ENCODE data around the gene C9orf153. TPM values are rescaled to one million over a fixed set of nuclear protein-coding genes. Genes with fewer than 3 reads are reported as not detected.

C9orf153 gene
- total and polyA plus RNA-seq, 2 donors (not counting 1 experiment from before 2014, with no cell fraction given): 0.67 TPM; not detected in 1

DNA sequence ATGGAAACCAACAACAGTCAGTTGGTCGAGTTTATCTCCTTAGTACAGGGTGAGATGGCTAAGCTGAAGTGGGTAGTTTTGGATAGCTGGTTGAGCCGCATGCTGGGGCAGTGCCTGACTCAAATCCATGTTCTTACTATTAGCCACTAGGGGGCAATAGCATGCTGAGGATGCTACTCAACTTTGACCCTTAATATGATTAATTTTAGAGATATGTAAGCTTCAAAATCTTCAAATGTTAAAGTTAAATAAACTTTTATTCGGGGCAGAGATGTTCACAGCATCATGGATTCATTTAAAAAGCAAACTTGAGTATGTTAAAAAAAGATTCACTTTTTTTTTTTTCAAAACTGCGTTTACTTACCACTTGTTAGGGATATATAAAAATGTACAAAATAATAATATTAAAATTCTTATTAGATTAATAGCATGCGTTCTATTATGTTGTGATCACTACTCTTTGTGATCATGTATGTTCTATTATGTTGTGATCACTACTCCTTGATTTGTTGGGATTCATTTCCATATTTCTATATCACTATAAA, 57.0 kb downstream of the C9orf153 start:
- ChIA-PET CTCF (interaction anchor here (0.6 to 2.3 kb wide), 17 partner anchors 9 to 1123 kb away, joined by 3 to 9 read pairs (median 4); no protein-coding TSS in a partner anchor), POLR2A (no interaction called here)
- H3K27me3 Mint-ChIP-seq: peaks cover 38% of the 10 kb centered on the region
- intact Hi-C loops (cut with micrococcal nuclease): no loop called here
- no peak overlapping the region for H3K9ac ChIP-seq (ENCODE audit: low read length)
- peak; percentile 36 for ATAC-seq (ENCODE audit: low read depth)
- no peak overlapping the region for H3K4me3 ChIP-seq (ENCODE audit: control extremely low read depth in 1 of 5, extremely low read depth in 1 of 5, insufficient read depth in 1 of 5, low read depth in 2 of 5, low read length in 4 of 5)
- H3K4me1 Mint-ChIP-seq: no peaks in the 10 kb centered on the region
- H3K4me2 ChIP-seq (replicated peaks; ENCODE audit: low read depth, low read length, poor library complexity, severe bottlenecking): no peak overlapping the region
- H2AFZ ChIP-seq (ENCODE audit: insufficient read depth, low read depth, low read length, poor library complexity, severe bottlenecking): no peak overlapping the region
- H3K4me1 ChIP-seq (ENCODE audit: control insufficient read depth in 2 of 2, insufficient read depth in 2 of 2, low read length in 2 of 2): no peaks in the 10 kb centered on the region
- H3K27ac Mint-ChIP-seq: no peak overlapping the region
- WGBS (ENCODE audit: insufficient coverage): 0% methylated on average over 1 of the region's 5 CpGs
- no peak for TF ChIP-seq EZH2 (IDR thresholded peaks at IDR 0.05; ENCODE audit: borderline replicate concordance, insufficient read depth, low read depth, low read length, poor library complexity, severe bottlenecking)
- TF ChIP-seq, protein P1, sequence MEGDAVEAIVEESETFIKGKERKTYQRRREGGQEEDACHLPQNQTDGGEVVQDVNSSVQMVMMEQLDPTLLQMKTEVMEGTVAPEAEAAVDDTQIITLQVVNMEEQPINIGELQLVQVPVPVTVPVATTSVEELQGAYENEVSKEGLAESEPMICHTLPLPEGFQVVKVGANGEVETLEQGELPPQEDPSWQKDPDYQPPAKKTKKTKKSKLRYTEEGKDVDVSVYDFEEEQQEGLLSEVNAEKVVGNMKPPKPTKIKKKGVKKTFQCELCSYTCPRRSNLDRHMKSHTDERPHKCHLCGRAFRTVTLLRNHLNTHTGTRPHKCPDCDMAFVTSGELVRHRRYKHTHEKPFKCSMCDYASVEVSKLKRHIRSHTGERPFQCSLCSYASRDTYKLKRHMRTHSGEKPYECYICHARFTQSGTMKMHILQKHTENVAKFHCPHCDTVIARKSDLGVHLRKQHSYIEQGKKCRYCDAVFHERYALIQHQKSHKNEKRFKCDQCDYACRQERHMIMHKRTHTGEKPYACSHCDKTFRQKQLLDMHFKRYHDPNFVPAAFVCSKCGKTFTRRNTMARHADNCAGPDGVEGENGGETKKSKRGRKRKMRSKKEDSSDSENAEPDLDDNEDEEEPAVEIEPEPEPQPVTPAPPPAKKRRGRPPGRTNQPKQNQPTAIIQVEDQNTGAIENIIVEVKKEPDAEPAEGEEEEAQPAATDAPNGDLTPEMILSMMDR (IDR thresholded peaks at IDR 0.05): peak; percentile 83
- H3K9me3 Mint-ChIP-seq (ENCODE audit: insufficient read depth): no peaks in the 10 kb centered on the region
- H3K36me3 ChIP-seq (replicated peaks in 1 of 2; ENCODE audit: control extremely low read depth in 1 of 2, control insufficient read depth in 1 of 2, extremely low read depth in 1 of 2, insufficient read depth in 2 of 2, low read length in 1 of 2): no peaks in the 10 kb centered on the region
- no peak overlapping the region for H3K4me3 Mint-ChIP-seq
- H3K27me3 ChIP-seq (replicated peaks in 1 of 4; ENCODE audit: control extremely low read depth in 1 of 4, control insufficient read depth in 3 of 4, insufficient read depth in 4 of 4, low read length in 3 of 4): no peaks in the 10 kb centered on the region
- H3K27ac ChIP-seq (ENCODE audit: low read length in 2 of 2): no peak overlapping the region
- no peaks in the 10 kb centered on the region for H3K9me3 ChIP-seq (ENCODE audit: control extremely low read depth in 1 of 3, control insufficient read depth in 2 of 3, insufficient read depth in 1 of 3, low read length in 2 of 3)
- DNase-seq: peak; percentile 47
- H3K79me2 ChIP-seq (ENCODE audit: control insufficient read depth, insufficient read depth, low read length): no peaks in the 10 kb centered on the region
- H4K20me1 ChIP-seq (ENCODE audit: control insufficient read depth, insufficient read depth, low read length, poor library complexity, severe bottlenecking): no peaks in the 10 kb centered on the region

DNA sequence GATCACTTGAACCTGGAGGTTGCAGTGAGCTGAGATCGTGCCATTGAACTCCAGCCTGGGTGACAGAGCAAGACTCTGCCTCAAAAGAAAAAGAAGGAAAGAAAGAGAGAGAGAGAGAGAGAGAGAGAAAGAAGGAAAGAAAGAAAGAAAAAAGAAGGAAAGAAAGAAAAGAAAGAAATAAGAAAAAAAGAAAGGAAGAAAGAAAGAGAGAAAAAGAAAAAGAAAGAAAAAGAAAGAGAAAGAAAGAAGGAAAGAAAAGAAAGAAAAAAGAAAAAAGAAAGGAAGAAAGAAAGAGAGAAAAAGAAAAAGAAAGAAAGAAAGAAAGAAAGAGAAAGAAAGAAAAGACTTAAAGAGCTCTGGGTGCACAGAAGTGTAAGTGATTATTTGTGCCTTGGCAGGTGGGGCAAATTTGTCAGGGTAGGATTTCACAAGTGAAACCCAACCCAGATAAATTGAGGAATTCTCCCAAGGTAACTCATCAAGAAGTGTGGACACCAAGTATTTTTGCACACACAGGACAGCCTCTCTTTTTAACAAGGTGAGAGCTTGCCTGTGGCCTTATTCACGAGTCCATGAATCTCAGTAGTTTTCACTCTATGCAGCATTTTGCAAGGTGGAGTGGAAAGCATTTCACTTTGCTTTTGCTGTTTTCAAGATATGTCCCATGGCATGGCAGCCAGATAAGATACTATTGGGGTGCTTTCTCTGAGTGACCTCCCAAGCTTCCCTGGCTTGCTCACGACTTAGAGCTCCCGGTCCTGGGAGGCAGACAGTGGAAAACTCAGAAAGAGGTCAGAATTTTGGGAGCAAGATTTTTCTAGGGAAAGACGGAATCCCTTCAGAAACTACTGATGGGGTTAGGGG, 57.8 kb downstream of the C9orf153 start:
- no peak for TF ChIP-seq EZH2 (IDR thresholded peaks at IDR 0.05; ENCODE audit: borderline replicate concordance, insufficient read depth, low read depth, low read length, poor library complexity, severe bottlenecking)
- TF ChIP-seq, protein P1 (IDR thresholded peaks at IDR 0.05): peak; percentile 19
- no peak overlapping the region for H3K4me2 ChIP-seq (replicated peaks; ENCODE audit: low read depth, low read length, poor library complexity, severe bottlenecking)
- ChIA-PET CTCF (interaction anchor here (0.7 to 2.3 kb wide), 17 partner anchors 10 to 1123 kb away, joined by 3 to 9 read pairs (median 4); no protein-coding TSS in a partner anchor), POLR2A (no interaction called here)
- H3K4me3 ChIP-seq (ENCODE audit: control extremely low read depth in 1 of 5, extremely low read depth in 1 of 5, insufficient read depth in 1 of 5, low read depth in 2 of 5, low read length in 4 of 5): no peak overlapping the region
- H3K9me3 ChIP-seq (ENCODE audit: control extremely low read depth in 1 of 3, control insufficient read depth in 2 of 3, insufficient read depth in 1 of 3, low read length in 2 of 3): no peaks in the 10 kb centered on the region
- no peak overlapping the region for H3K27ac Mint-ChIP-seq
- no peak overlapping the region for H3K9ac ChIP-seq (ENCODE audit: low read length)
- H3K36me3 ChIP-seq (replicated peaks in 1 of 2; ENCODE audit: control extremely low read depth in 1 of 2, control insufficient read depth in 1 of 2, extremely low read depth in 1 of 2, insufficient read depth in 2 of 2, low read length in 1 of 2): no peaks in the 10 kb centered on the region
- H3K27me3 Mint-ChIP-seq: peaks cover 43% of the 10 kb centered on the region
- 90% methylated on average over 5 of the region's 5 CpGs for WGBS (ENCODE audit: insufficient coverage)
- no peak for DNase-seq
- ATAC-seq (ENCODE audit: low read depth): no peak
- H3K27ac ChIP-seq (ENCODE audit: low read length in 2 of 2): no peak overlapping the region
- no peak overlapping the region for H2AFZ ChIP-seq (ENCODE audit: insufficient read depth, low read depth, low read length, poor library complexity, severe bottlenecking)
- intact Hi-C loops (cut with micrococcal nuclease): no loop called here
- H3K27me3 ChIP-seq (replicated peaks in 1 of 4; ENCODE audit: control extremely low read depth in 1 of 4, control insufficient read depth in 3 of 4, insufficient read depth in 4 of 4, low read length in 3 of 4): no peaks in the 10 kb centered on the region
- no peaks in the 10 kb centered on the region for H3K4me1 ChIP-seq (ENCODE audit: control insufficient read depth in 2 of 2, insufficient read depth in 2 of 2, low read length in 2 of 2)
- H3K9me3 Mint-ChIP-seq (ENCODE audit: insufficient read depth): no peaks in the 10 kb centered on the region
- H3K79me2 ChIP-seq (ENCODE audit: control insufficient read depth, insufficient read depth, low read length): no peaks in the 10 kb centered on the region
- H3K4me3 Mint-ChIP-seq: no peak overlapping the region
- H3K4me1 Mint-ChIP-seq: no peaks in the 10 kb centered on the region
- no peaks in the 10 kb centered on the region for H4K20me1 ChIP-seq (ENCODE audit: control insufficient read depth, insufficient read depth, low read length, poor library complexity, severe bottlenecking)
